Inflammatory macrophage treated with lipopolysaccharide for 1 hour (primary cell): ENCODE data around the gene RNF113B.

ENCODE experiments used
- DNase-seq, 2 donors: peaks; one replicate each; pipeline ENCODE4 v3.0.0-alpha.2; 2020 to 2022

Gene RNF113B

GRCh38 chr13:98203646-98204326 lies 26.7 kb upstream of the RNF113B start:
- DNase-seq: no peak

DNA sequence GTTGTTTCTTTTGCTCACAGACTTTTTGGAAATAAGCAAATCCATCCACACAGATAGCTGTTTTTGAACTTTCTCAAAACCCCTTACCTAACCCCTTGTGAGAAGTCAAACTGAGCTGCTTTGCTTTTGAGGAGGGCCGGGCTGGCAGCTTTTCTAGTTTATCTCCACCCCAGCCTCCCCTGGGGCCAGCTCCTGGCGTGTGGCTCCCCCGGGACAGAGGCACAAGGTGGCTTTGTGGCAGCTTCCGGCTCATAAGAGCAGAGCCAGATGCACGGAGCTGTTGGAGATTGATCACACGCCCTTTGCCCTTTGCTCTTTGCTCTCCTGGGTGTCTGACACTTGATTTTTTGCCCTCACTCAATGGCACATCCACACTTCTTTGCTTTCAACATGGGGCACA lies 24.9 kb upstream of the RNF113B start:
- DNase-seq: no peak

- no peak for DNase-seq
These were observed 24.1 kb upstream of the RNF113B start for GRCh38 chr13:98201189-98201588.

GRCh38 chr13:98200211-98200878 lies 23.3 kb upstream of the RNF113B start:
- DNase-seq: no peak

- no peak for DNase-seq
These were observed 22.4 kb upstream of the RNF113B start for GRCh38 chr13:98199480-98199879.

GRCh38 chr13:98198683-98199082 lies 21.6 kb upstream of the RNF113B start:
- no peak for DNase-seq

- no peak for DNase-seq
These were observed 18.2 kb upstream of the RNF113B start for GRCh38 chr13:98195054-98195791.

DNA sequence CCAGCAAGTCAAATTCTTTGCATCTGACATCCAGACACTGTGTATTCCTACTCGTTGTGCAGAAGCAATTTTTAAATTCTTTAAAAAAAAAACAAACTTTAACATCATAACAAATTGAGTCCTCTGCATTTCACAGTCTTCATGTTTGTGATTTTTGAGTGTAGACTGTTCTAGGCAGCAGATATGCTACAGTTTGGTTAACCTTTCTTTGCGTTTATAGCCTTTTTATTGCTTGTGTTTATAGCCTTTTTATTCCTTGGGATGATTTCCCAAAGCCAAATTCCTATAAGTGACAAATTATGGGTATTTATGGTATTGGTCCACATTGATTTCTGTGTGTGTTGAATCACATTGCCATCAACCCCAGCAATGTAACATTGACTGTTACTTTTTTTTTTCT lies 14.9 kb upstream of the RNF113B start:
- no peak for DNase-seq

DNA sequence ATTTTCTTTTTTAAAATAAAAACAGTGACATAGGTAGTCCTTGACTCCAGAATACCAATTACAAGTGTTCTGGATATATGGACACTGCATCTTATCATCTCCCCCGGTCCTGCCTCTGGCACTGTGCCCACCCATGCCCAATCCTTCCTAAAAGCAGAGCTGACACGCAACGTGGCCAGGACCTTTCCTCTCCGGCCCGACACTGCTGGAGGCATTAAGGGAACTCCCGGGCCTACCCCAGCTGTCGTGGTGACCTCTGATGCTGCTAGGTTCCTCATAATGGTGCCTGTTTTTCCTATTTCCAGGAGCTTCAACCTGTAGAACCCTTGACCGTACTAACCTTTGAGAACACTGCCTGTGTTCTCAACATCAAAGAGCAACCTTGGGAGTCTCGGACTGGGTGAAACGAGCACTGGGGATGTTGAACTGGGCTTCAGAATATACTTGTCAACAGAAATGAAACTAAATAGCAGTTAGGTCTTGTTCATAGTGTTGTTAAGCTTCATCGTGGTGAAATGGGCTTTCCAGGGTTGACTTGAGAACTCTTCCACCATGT lies 13.9 kb upstream of the RNF113B start:
- no peak for DNase-seq

DNA sequence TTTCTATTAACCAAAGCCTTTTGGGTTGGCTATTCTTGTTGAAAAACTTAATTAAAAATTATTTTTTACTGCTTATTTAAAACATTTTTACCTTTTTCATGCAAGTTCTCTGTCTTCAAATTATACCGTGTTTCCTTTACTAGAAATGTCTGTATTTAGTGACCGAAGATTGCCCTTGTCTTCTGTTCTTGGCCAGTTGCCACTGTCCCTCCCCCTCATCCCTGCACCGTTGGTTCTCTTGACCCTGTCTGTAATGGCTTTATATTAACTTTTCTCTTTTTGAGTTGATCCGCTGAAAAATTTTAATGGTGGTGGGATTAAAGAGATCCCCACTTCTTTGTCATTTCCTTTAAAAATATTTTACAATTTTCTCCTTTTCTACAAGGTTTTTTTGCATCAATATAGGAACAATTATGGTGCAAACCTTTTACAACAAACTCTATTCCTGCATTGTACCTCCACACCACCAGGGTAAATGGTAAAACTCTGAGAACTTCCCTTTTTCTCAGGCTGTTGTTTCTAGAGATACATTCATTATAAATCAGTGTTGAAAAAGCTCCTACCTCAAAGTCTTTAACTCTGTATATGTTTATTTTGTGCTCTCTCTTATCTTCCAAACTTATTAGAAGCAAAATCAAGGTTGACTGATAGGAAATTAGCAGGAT lies 12.9 kb upstream of the RNF113B start:
- DNase-seq: no peak

DNA sequence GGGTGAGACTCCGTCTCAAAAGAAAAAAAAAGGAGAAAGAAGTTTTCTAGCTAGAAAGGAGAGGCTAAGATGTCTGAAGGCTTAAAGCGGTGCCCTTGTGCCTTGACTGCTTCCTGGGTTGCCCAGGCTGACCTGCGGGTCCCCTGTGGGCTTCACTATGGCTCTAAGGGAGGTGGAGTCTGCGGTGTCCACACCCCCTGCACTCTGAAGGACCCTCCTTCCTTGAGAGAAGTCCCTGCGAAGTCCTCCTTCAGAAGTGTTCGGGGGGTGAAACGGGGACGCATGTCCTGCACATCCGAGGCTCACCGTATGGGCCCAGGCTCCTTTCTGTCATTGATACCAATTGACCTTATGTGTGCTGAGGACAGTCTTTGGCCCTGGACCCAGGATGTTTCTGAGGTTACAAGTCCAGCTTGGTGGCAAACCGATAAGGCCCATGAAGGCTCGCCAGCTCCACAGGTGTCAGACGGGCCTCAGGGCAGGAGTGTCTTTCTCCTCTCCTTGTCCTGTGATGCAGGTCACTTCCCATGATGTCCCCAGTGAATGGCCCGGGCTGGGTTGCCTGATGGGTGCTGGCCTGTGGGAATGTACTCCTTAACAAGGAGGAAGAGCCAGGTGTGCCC lies 11.6 kb upstream of the RNF113B start:
- DNase-seq: no peak

- DNase-seq: no peak
These were observed 10.8 kb upstream of the RNF113B start for GRCh38 chr13:98187965-98188261.

DNA sequence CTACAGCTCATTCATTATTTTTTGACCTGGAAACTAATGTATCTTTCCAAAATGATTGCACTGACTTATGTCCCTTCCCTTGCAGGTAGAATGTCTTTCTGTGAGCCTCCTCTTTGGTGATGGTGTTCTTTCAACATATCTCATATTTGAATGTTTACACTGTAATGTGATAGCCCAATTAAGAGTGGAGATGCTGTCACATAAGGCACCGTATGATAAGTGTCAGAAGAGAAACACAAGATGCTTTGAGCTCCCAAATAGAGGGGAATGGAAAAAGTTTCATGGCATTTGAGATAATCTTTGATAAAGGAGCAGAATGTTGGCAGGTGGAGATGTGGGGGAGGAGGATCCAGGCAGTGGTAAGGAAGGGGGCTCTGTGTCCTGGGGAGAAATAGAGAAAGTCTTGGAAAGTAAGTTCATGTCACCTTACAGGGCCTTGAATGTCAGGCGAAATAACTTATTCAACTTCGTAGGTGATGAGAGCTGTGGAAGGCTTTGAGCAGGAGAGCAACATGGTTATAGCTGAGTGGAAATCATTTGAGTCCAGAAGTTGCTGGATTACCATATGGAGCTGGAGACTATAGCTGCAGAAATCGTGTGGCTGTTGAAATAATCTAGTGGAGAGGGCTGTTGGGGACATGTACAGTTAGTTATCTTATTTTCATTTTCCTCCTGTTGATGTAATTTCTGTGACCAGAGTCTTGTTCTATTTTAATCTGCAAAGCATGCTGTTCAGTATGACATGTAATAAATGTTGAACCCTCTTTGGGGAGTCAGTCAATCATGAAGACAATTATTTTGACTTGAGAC lies 10.3 kb upstream of the RNF113B start:
- no peak for DNase-seq

- DNase-seq: no peak
These were observed 7.7 kb upstream of the RNF113B start for GRCh38 chr13:98184792-98185191.

- no peak for DNase-seq
These were observed 5.5 kb upstream of the RNF113B start for GRCh38 chr13:98182589-98182988.

DNA sequence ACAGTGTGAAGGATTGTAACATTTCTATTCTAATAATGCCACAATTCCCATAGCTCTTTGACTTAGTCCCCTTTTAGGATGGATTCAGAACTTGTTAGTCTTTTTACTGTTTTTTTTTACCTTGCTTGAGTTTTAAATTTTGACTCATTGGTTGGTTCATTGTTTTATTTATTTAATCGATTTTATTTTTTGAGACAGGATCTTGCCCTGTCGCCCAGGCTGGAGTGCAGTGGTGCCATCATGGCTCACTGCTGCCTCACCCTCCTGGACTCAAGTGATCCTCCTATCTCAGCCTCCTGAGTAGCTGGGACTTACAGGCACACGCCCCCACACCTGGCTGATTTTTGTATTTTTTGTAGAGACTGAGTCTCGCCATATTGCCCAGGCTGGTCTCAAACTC lies 5.1 kb upstream of the RNF113B start:
- DNase-seq: no peak

- no peak for DNase-seq
These were observed 4.2 kb upstream of the RNF113B start for GRCh38 chr13:98181111-98181815.

DNA sequence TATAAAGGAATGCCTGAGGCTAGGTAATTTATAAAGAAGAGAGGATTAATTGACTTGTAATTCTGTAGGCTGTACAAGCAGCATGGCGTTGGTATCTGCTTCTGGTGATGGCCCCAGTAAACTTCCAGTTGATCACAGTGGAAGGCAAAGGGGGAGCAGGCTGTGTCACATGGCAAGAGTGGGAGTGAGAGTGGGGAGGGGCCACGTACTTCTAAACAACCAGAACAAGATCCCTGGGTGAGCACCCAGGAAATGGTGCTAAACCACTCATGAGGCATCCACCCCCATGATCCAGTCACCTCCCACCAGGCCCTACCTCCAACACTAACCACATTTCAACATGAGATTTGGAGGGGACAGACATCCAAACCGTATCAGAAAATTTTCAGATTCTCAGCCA lies 3.0 kb upstream of the RNF113B start:
- no peak for DNase-seq

GRCh38 chr13:98175823-98176222 lies 1.2 kb downstream of the RNF113B start:
- DNase-seq: no peak

DNA sequence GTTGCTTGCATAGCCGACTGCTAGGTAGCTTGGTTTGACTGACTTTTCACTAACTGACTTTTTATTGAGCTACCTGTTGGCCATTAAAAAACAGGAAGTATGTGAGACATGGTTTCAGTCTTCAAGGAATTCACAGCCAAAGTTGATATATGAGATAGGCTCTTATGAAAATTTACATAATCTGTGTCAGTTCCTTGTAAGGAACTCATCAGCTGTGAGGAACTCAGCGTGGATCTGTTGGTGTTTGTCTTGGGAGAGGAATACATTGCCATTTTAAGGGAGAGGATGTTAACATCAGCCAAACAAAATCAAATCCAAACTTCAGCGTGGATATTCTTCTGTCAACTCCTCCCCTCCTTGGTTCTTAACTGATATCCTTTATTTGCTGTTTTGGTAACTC lies 2.0 kb downstream of the RNF113B start:
- DNase-seq: no peak

DNA sequence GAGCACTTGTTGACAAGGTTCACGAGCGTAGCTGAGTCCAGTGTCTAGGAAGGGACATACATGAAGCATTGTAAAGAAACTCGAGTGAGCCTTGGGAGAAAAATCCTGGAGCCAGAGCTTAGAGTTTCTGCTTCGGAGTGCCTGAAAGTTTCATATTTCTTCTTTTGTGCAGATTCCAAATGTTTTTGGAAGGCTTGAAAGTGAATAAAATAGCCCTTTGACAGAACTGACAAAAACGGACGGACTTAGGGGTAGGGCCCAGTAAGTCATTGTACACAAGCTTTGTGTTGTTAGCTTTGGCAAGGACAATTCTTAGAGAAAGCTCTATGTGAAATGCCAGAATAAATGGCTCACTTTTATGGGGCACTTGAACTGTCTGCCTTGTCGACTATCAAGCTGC lies 2.8 kb downstream of the RNF113B start:
- DNase-seq: no peak
